Measurements from ENCODE around the gene ASCC1. TPM values are rescaled to one million over a fixed set of nuclear protein-coding genes. Genes with fewer than 3 reads are reported as not detected.
A peak's percentile ranks its signal among the peaks of the same experiment; 100 is the strongest.

Gene ASCC1
- total RNA-seq, 3 donors from 2014 or later: 18.0 to 23.6 (median 21.4) TPM

DNA sequence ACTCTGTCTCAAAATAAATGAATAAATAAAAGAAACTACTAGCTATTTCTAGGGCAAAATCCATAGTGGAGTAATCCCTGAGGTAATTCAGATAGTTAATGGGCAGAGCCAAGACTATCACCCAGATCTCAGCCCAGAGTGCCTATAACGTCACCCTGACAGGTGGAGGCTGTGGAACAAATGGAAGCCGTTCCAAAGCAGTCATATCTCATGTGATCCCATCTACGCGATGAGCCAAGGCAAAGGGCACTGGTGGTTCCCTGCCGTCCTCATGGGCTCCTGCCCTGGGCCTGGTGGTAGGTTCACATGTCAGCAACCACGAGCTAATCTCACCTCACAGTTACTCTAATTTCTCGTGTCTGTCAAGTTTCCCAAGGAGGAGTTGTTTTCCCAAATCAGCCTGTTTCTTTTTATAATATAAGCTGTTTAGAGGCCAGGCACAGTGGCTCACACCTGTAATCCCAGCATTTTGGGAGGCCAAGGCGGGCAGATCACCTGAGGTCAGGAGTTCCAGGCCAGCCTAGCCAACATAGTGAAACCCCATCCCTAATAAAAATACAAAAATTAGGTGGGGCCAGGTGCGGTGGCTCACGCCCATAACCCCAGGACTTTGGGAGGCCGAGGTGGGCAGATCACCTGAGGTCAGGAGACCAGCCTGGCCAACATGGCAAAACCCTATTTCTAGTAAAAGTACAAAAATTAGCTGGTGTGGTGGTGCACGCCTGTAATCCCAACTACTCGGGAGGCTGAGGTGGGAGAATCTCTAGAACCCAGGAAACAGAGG, 22.5 kb upstream of the ASCC1 start:
- Histone ChIP-seq H3K9me3 (no peaks in the 10 kb centered on the region), H3K4me3 (no peak overlapping the region), H3K4me1 (ENCODE audit: low read depth) (peaks cover 11% of the 10 kb centered on the region), H3K36me3 (ENCODE audit: low read depth) (no peaks in the 10 kb centered on the region)
- intact Hi-C loops (cut with DNase I, micrococcal nuclease): loop anchor here in 1 of 2 donors (10.0 kb wide), 1 partner anchor 96 kb away; no protein-coding TSS in a partner anchor
- ATAC-seq: no peak
- TF ChIP-seq, protein P1, sequence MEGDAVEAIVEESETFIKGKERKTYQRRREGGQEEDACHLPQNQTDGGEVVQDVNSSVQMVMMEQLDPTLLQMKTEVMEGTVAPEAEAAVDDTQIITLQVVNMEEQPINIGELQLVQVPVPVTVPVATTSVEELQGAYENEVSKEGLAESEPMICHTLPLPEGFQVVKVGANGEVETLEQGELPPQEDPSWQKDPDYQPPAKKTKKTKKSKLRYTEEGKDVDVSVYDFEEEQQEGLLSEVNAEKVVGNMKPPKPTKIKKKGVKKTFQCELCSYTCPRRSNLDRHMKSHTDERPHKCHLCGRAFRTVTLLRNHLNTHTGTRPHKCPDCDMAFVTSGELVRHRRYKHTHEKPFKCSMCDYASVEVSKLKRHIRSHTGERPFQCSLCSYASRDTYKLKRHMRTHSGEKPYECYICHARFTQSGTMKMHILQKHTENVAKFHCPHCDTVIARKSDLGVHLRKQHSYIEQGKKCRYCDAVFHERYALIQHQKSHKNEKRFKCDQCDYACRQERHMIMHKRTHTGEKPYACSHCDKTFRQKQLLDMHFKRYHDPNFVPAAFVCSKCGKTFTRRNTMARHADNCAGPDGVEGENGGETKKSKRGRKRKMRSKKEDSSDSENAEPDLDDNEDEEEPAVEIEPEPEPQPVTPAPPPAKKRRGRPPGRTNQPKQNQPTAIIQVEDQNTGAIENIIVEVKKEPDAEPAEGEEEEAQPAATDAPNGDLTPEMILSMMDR (IDR thresholded peaks at IDR 0.05): no peak
- peak in 1 of 3 donors; percentile 13 for DNase-seq

DNA sequence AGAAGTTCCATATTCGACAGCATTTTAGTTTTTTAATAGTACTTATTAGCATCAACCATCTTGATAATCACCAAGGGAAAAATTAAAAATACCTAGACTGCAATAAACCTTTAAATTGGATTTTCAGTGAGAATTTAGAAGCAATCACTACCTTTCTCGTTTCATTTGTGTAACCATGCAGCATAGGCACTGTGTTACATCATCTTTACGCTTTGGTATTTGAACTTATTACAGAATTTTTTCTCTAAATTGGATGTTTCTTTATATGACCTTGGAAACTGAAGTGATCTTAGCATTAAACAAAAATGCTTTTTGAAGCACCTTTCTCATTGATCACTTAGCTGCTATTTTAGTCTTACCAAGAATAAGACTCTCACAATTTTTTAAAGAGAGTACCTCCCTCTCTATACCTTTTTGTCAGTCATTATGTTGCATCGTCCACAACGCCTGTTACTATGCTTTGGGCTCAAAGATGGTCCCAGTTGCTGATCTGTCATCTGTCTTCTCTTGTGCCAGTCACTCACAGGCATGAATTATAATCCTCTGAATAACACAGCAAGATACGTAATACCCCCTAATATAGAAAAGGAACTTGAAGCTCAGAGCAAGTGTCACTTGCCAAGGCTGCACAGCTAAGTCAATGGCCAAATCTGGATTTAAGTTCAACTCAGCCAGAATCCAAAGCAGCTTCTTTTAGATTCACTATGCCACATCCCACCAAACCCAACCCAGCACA, 19.6 kb upstream of the ASCC1 start:
- no peak overlapping the region for H3K4me3 ChIP-seq
- no peak for DNase-seq
- TF ChIP-seq, protein P1 (IDR thresholded peaks at IDR 0.05): no peak
- no peak for ATAC-seq
- no peaks in the 10 kb centered on the region for H3K4me1 ChIP-seq (ENCODE audit: low read depth)
- intact Hi-C loops (cut with DNase I, micrococcal nuclease): loop anchor here in 1 of 2 donors (10.0 kb wide), 1 partner anchor 99 kb away; no protein-coding TSS in a partner anchor
- no peaks in the 10 kb centered on the region for H3K9me3 ChIP-seq
- H3K36me3 ChIP-seq (ENCODE audit: low read depth): no peaks in the 10 kb centered on the region

DNA sequence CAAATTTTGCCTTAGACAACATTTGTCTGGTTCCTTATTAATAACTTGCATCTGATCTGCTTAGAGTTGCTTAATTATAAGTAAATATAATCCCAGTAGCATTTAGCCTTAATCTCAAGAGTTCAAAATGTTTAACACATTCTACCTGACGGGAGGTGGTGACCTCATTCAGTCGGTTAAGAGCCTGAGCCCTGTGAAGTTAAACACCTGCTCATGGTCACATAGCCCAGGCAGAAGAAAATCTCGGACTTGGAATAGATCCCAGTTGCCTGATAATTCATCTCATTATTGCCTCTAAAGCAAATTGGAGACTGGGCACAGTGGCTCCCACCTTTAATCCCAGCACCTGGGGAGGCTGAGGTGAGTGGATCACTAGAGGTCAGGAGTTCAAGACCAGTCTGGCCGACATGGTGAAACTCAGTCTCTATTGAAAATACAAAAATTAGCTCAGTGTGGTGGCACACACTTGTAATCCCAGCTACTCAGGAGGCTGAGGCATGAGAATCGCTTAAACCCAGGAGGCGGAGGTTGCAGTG, 18.6 kb upstream of the ASCC1 start:
- intact Hi-C loops (cut with DNase I, micrococcal nuclease): loop anchor here in 1 of 2 donors (10.0 kb wide), 1 partner anchor 100 kb away; no protein-coding TSS in a partner anchor
- ATAC-seq (peak; percentile 36), DNase-seq (peak in 1 of 3 donors; percentile 14)

DNA sequence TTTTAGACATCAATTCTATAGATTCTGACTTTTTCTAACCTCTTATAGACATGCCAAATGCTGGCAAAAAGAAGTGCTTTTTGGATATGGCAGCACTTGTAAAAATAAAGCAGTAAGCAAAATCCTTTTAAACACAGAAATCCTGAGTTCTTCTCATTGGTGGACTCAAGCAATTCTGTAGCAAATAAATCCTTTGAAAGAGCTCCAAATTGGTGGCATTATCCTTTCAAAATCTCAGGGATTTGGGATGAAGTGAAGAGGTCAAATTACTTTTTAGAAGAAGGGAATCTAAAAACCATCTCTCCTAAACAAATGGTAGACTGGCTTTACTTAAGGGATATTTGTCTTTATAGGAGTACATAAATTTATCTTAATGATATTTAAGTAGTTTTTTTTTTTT, 17.5 kb upstream of the ASCC1 start:
- H3K4me3 ChIP-seq: no peak overlapping the region
- H3K4me1 ChIP-seq (ENCODE audit: low read depth): no peaks in the 10 kb centered on the region
- no peaks in the 10 kb centered on the region for H3K36me3 ChIP-seq (ENCODE audit: low read depth)
- H3K9me3 ChIP-seq: no peaks in the 10 kb centered on the region
- ATAC-seq (no peak), DNase-seq (no peak)
- intact Hi-C loops (cut with DNase I, micrococcal nuclease): loop anchor here in 1 of 2 donors (10.0 kb wide), 1 partner anchor 101 kb away; no protein-coding TSS in a partner anchor
- TF ChIP-seq, protein P1 (IDR thresholded peaks at IDR 0.05): no peak

More for the DNA sequence above, 18.6 kb upstream of the ASCC1 start:
- Histone ChIP-seq H3K4me1 (ENCODE audit: low read depth) (no peaks in the 10 kb centered on the region), H3K36me3 (ENCODE audit: low read depth) (no peaks in the 10 kb centered on the region), H3K9me3 (no peaks in the 10 kb centered on the region), H3K4me3 (no peak overlapping the region)
- TF ChIP-seq, protein P1 (IDR thresholded peaks at IDR 0.05): no peak
